ENCODE results near the gene SLC37A3. TPM values are rescaled to one million over a fixed set of nuclear protein-coding genes. Genes with fewer than 3 reads are reported as not detected.

The SLC37A3 gene
- total and polyA plus RNA-seq, 2 donors (not counting 3 experiments of a cell fraction or from before 2014, with no cell fraction given): 32.7 to 59.7 TPM

- no peak for DNase-seq (ENCODE audit: low read depth, low spot score)
- Histone ChIP-seq H3K36me3 (ENCODE audit: control insufficient read depth in 2 of 2, extremely low read depth in 1 of 2, insufficient read depth in 2 of 2, low read length in 2 of 2) (no peaks in the 10 kb centered on the region), H4K20me1 (replicated peaks; ENCODE audit: control insufficient read depth, extremely low read depth, insufficient read depth, low read length) (no peaks in the 10 kb centered on the region), H3K27ac (ENCODE audit: insufficient read depth, low read depth, low read length) (no peak overlapping the region), H3K27me3 (ENCODE audit: control insufficient read depth in 2 of 2, insufficient read depth in 2 of 2, low read length in 2 of 2) (peaks cover 11 to 14% of the 10 kb centered on the region in 2 experiments), H3K9ac (replicated peaks; ENCODE audit: extremely low read depth, insufficient read depth, low read length) (no peak overlapping the region), H2AFZ (ENCODE audit: low read depth, low read length) (no peak overlapping the region), H3K9me3 (replicated peaks; ENCODE audit: control insufficient read depth, insufficient read depth, low read length) (no peaks in the 10 kb centered on the region), H3K9me1 (replicated peaks; ENCODE audit: control insufficient read depth, extremely low read depth, insufficient read depth, low read length) (no peaks in the 10 kb centered on the region), H3K4me2 (ENCODE audit: insufficient read depth, low read length) (no peak overlapping the region), H3K4me3 (replicated peaks in 1 of 3; ENCODE audit: insufficient read depth in 1 of 3, low read depth in 1 of 3, low read length in 3 of 3) (no peak overlapping the region), H3K79me2 (ENCODE audit: control insufficient read depth, insufficient read depth, low read length) (no peaks in the 10 kb centered on the region), H3K4me1 (ENCODE audit: control insufficient read depth, extremely low read depth, insufficient read depth, low read length) (peaks cover 11% of the 10 kb centered on the region)
- no TSS peak for BruUV-seq (replicated peaks)
- dilution Hi-C loops (cut with MboI; ENCODE audit: extremely low pct_ligation_motif_present, low sequenced_read_pairs): no loop called here
- intact Hi-C loops (cut with micrococcal nuclease): no loop called here
- TF ChIP-seq JUN (IDR thresholded peaks at IDR 0.05; ENCODE audit: borderline replicate concordance, insufficient read depth, insufficient read length, low read depth): no peak
- ChIA-PET POLR2A (no interaction called here), CTCF (no interaction called here)
- no peak for FAIRE-seq
Observed at GRCh38 chr7:140404565-140405065, 6.3 kb upstream of the SLC37A3 start.

- Histone ChIP-seq H3K9ac (replicated peaks; ENCODE audit: extremely low read depth, insufficient read depth, low read length) (no peak within 1 kb of the TSS), H3K9me3 (replicated peaks; ENCODE audit: control insufficient read depth, insufficient read depth, low read length) (no peaks in the 10 kb centered on the region), H3K4me2 (ENCODE audit: insufficient read depth, low read length) (peak within 1 kb of the TSS; percentile 22), H2AFZ (ENCODE audit: low read depth, low read length) (peak within 1 kb of the TSS; percentile 54), H3K27ac (ENCODE audit: insufficient read depth, low read depth, low read length) (no peak within 1 kb of the TSS), H3K27me3 (ENCODE audit: control insufficient read depth in 2 of 2, insufficient read depth in 2 of 2, low read length in 2 of 2) (peaks cover 11 to 14% of the 10 kb centered on the region in 2 experiments), H3K36me3 (ENCODE audit: control insufficient read depth in 2 of 2, extremely low read depth in 1 of 2, insufficient read depth in 2 of 2, low read length in 2 of 2) (no peaks in the 10 kb centered on the region), H3K79me2 (ENCODE audit: control insufficient read depth, insufficient read depth, low read length) (no peaks in the 10 kb centered on the region), H4K20me1 (replicated peaks; ENCODE audit: control insufficient read depth, extremely low read depth, insufficient read depth, low read length) (no peaks in the 10 kb centered on the region), H3K9me1 (replicated peaks; ENCODE audit: control insufficient read depth, extremely low read depth, insufficient read depth, low read length) (no peaks in the 10 kb centered on the region), H3K4me1 (ENCODE audit: control insufficient read depth, extremely low read depth, insufficient read depth, low read length) (peaks cover 11% of the 10 kb centered on the region), H3K4me3 (replicated peaks in 1 of 3; ENCODE audit: insufficient read depth in 1 of 3, low read depth in 1 of 3, low read length in 3 of 3) (peak within 1 kb of the TSS in 2 of 3 experiments; percentile 2 to 24)
- FAIRE-seq (no peak), DNase-seq (ENCODE audit: low read depth, low spot score) (no peak)
- ChIA-PET CTCF (no interaction called here), POLR2A (no interaction called here)
- TF ChIP-seq CTCF (IDR thresholded peaks at IDR 0.05; ENCODE audit: extremely low read depth in 1 of 2, insufficient read depth in 1 of 2, low read depth in 1 of 2, low read length in 2 of 2) (no peak), EZH2 (IDR thresholded peaks at IDR 0.05; ENCODE audit: borderline replicate concordance, low read depth, low read length, severe bottlenecking) (no peak), MAX (IDR thresholded peaks at IDR 0.05; ENCODE audit: insufficient read depth, insufficient read length) (no peak), GATA2 (IDR thresholded peaks at IDR 0.05; ENCODE audit: insufficient read depth, insufficient read length, low read depth, low read length) (no peak), JUN (IDR thresholded peaks at IDR 0.05; ENCODE audit: borderline replicate concordance, insufficient read depth, insufficient read length, low read depth) (no peak)
- dilution Hi-C loops (cut with MboI; ENCODE audit: extremely low pct_ligation_motif_present, low sequenced_read_pairs) (no loop called here), intact Hi-C loops (cut with micrococcal nuclease) (no loop called here)
- no TSS peak for BruUV-seq (replicated peaks)
Observed at GRCh38 chr7:140403878-140404564, 5.7 kb upstream of the SLC37A3 start, which contains the start of gene RAB19. RAB19 (plus strand) TSS chr7:140404058; CDS start chr7:140407647, 3,589 bp downstream.
